DND-41 (cell line): ENCODE data around the gene MEGF11.

ENCODE experiments used
- ATAC-seq: fragments of 200-7000 bp; cut with Tn5 transposase; 3 replicates; pipeline ENCODE4 v1.9.1; 2021; ENCODE audit warnings: low read depth; ENCODE audit not compliant: insufficient read depth
- DNase-seq: peaks from one replicate; pipeline ENCODE4 v3.0.0-alpha.2; 2020
- H2AFZ ChIP-seq: 2 replicates; pipeline ENCODE4 v1.6.0; 2012; ENCODE audit warnings: low read depth, low read length
- H3K27ac ChIP-seq: 2 replicates; pipeline ENCODE4 v1.5.1; 2012; ENCODE audit warnings: low read length, inconsistent platforms
- H3K27me3 ChIP-seq: fragments of 200-600 bp; sonication (generic); 2 replicates; pipeline ENCODE4 v1.6.0; 2012; ENCODE audit warnings: low read length, mild to moderate bottlenecking, inconsistent platforms; ENCODE audit not compliant: insufficient read depth, poor library complexity
- H3K36me3 ChIP-seq: 2 replicates; pipeline ENCODE4 v1.5.1; 2012; ENCODE audit warnings: low read length, inconsistent platforms; ENCODE audit not compliant: insufficient read depth
- H3K4me1 ChIP-seq: 2 replicates; pipeline ENCODE4 v1.5.1; 2012; ENCODE audit warnings: mild to moderate bottlenecking, low read length; ENCODE audit not compliant: insufficient read depth
- H3K4me2 ChIP-seq: 2 replicates; pipeline ENCODE4 v1.6.0; 2012; ENCODE audit warnings: mild to moderate bottlenecking, moderate library complexity, low read length, inconsistent platforms; ENCODE audit not compliant: insufficient read depth
- H3K4me3 ChIP-seq, 2 experiments: fragments of 200-600 bp in 1 of 2; shearing (Covaris generic) in 1 of 2; 2 replicates each; pipeline ENCODE4 v1.5.1; 2012 to 2016; ENCODE audit warnings: inconsistent platforms in 2 of 2, low read length in 2 of 2, mild to moderate bottlenecking in 2 of 2, low read depth in 1 of 2, moderate library complexity in 1 of 2
- H3K79me2 ChIP-seq: 2 replicates; pipeline ENCODE4 v1.6.0; 2012; ENCODE audit warnings: low read length, inconsistent platforms; ENCODE audit not compliant: insufficient read depth
- H3K9ac ChIP-seq: 2 replicates; pipeline ENCODE4 v1.6.0; 2012; ENCODE audit warnings: low read depth, mild to moderate bottlenecking, inconsistent platforms, low read length, moderate library complexity
- H3K9me3 ChIP-seq: 2 replicates; pipeline ENCODE4 v1.5.1; 2012; ENCODE audit warnings: low read length, moderate library complexity, mild to moderate bottlenecking, inconsistent platforms; ENCODE audit not compliant: insufficient read depth, severe bottlenecking
- H4K20me1 ChIP-seq: 2 replicates; pipeline ENCODE4 v1.6.0; 2012; ENCODE audit warnings: low read length; ENCODE audit not compliant: insufficient read depth
- EZH2 ChIP-seq: IDR thresholded peaks from 3 replicates; pipeline ENCODE4 v1.6.1; 2012; ENCODE audit warnings: borderline replicate concordance, low read depth, mild to moderate bottlenecking, moderate library complexity, low read length, inconsistent platforms; ENCODE audit not compliant: severe bottlenecking
- TF ChIP-seq, protein P1 (sequence below): IDR thresholded peaks from 2 replicates; pipeline ENCODE4 v1.5.1; 2012; ENCODE audit warnings: borderline replicate concordance, low read length, moderate library complexity, mild to moderate bottlenecking; ENCODE audit not compliant: poor library complexity, severe bottlenecking; ENCODE audit errors: extremely low read depth

The MEGF11 gene

GRCh38 chr15:66071921-66072295 lies 181.6 kb downstream of the MEGF11 start:
- no peak overlapping the region for H2AFZ ChIP-seq
- H3K27ac ChIP-seq: no peak overlapping the region
- H3K9me3 ChIP-seq: no peaks in the 10 kb centered on the region
- H3K27me3 ChIP-seq: no peaks in the 10 kb centered on the region
- no peaks in the 10 kb centered on the region for H3K79me2 ChIP-seq
- H4K20me1 ChIP-seq: no peaks in the 10 kb centered on the region
- no peak for DNase-seq
- no peak overlapping the region for H3K9ac ChIP-seq
- ATAC-seq: no peak
- no peak for TF ChIP-seq EZH2
- TF ChIP-seq, protein P1, sequence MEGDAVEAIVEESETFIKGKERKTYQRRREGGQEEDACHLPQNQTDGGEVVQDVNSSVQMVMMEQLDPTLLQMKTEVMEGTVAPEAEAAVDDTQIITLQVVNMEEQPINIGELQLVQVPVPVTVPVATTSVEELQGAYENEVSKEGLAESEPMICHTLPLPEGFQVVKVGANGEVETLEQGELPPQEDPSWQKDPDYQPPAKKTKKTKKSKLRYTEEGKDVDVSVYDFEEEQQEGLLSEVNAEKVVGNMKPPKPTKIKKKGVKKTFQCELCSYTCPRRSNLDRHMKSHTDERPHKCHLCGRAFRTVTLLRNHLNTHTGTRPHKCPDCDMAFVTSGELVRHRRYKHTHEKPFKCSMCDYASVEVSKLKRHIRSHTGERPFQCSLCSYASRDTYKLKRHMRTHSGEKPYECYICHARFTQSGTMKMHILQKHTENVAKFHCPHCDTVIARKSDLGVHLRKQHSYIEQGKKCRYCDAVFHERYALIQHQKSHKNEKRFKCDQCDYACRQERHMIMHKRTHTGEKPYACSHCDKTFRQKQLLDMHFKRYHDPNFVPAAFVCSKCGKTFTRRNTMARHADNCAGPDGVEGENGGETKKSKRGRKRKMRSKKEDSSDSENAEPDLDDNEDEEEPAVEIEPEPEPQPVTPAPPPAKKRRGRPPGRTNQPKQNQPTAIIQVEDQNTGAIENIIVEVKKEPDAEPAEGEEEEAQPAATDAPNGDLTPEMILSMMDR: no peak
- H3K4me3 ChIP-seq: no peak overlapping the region
- no peaks in the 10 kb centered on the region for H3K36me3 ChIP-seq
- no peaks in the 10 kb centered on the region for H3K4me1 ChIP-seq
- H3K4me2 ChIP-seq: no peak overlapping the region

GRCh38 chr15:66071160-66071920 lies 182.2 kb downstream of the MEGF11 start:
- no peaks in the 10 kb centered on the region for H3K27me3 ChIP-seq
- no peaks in the 10 kb centered on the region for H3K36me3 ChIP-seq
- H3K9ac ChIP-seq: no peak overlapping the region
- TF ChIP-seq, protein P1: no peak
- no peak for TF ChIP-seq EZH2
- DNase-seq: no peak
- H3K79me2 ChIP-seq: no peaks in the 10 kb centered on the region
- no peak overlapping the region for H3K4me2 ChIP-seq
- no peak overlapping the region for H3K27ac ChIP-seq
- H4K20me1 ChIP-seq: no peaks in the 10 kb centered on the region
- no peak overlapping the region for H2AFZ ChIP-seq
- no peak for ATAC-seq
- no peak overlapping the region for H3K4me3 ChIP-seq
- no peaks in the 10 kb centered on the region for H3K4me1 ChIP-seq
- H3K9me3 ChIP-seq: no peaks in the 10 kb centered on the region

- Histone ChIP-seq H3K27ac (no peak overlapping the region), H3K4me2 (no peak overlapping the region), H3K36me3 (no peaks in the 10 kb centered on the region), H4K20me1 (no peaks in the 10 kb centered on the region), H3K9me3 (no peaks in the 10 kb centered on the region), H3K4me1 (no peaks in the 10 kb centered on the region), H3K4me3 (no peak overlapping the region), H3K79me2 (no peaks in the 10 kb centered on the region), H2AFZ (no peak overlapping the region), H3K9ac (no peak overlapping the region), H3K27me3 (no peaks in the 10 kb centered on the region)
- DNase-seq (no peak), ATAC-seq (no peak)
- no peak for TF ChIP-seq EZH2
- TF ChIP-seq, protein P1: no peak
Measured at GRCh38 chr15:66070220-66070934, 183.2 kb downstream of the MEGF11 start.
